Gastrocnemius medialis (tissue), 4 donors: Measurements from ENCODE around the gene FOXO6.

ENCODE experiments used
- POLR2A ChIP-seq, 2 donors: fragments of 450-650 bp; IDR thresholded peaks; one replicate each; pipeline ENCODE4 v1.6.1; 2017; ENCODE audit warnings: antibody characterized with exemption in 2 of 2, mild to moderate bottlenecking in 2 of 2, moderate library complexity in 2 of 2
- TF ChIP-seq, protein P1 (sequence below), 5 experiments: fragments of 450-650 bp in 3 of 5; fragments of 200-600 bp in 2 of 5; sonication (generic) in 2 of 5; IDR thresholded peaks in 4 of 5; conservative IDR thresholded peaks in 1 of 5; 1 replicate in 4 of 5; 2 replicates in 1 of 5; pipeline ENCODE4 v1.5.1; 2016 to 2019; ENCODE audit warnings: antibody characterized with exemption in 5 of 5, mild to moderate bottlenecking in 3 of 5, moderate library complexity in 3 of 5

DNA sequence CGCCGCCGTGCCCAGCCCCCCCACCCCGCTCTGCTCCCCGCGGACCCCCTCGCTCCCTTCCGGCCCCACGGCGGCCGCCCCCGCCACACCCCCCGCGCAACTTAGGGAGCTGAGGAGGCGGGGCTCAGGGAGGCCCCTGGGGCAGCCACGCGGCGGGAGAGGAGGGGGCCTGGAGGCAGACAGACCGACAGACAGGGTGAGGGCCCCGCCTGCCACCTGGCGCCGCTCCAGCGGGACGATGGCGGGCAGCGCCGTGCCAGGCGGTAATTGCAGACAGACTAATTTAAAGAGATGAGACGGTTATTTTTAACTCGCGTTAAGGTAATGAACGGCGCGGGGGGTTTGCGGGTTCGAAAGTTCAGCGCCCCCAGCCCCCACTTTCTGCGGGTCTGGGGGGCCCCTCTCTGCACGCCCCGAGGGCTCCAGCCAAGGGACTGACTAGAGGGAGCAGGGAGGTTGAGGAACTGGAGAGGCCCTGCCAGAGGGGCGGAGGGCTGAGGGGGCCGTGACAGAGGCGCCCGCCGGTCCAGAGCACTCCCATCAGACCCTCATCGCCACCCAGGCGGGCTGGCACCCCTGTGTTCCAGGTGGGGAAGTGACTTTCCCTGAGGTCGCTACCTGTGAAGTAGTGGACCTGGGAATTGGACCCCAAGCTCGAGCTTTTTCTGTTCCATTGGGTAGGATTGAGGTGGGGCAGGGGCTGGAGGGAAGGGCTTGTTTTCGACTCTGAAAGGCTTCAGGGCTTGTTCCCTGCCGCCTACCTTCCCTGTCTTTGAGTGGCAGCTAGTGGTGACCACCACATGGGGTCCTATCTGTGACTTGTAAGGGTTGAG is 5.4 kb downstream of the FOXO6 start:
- TF ChIP-seq, protein P1, sequence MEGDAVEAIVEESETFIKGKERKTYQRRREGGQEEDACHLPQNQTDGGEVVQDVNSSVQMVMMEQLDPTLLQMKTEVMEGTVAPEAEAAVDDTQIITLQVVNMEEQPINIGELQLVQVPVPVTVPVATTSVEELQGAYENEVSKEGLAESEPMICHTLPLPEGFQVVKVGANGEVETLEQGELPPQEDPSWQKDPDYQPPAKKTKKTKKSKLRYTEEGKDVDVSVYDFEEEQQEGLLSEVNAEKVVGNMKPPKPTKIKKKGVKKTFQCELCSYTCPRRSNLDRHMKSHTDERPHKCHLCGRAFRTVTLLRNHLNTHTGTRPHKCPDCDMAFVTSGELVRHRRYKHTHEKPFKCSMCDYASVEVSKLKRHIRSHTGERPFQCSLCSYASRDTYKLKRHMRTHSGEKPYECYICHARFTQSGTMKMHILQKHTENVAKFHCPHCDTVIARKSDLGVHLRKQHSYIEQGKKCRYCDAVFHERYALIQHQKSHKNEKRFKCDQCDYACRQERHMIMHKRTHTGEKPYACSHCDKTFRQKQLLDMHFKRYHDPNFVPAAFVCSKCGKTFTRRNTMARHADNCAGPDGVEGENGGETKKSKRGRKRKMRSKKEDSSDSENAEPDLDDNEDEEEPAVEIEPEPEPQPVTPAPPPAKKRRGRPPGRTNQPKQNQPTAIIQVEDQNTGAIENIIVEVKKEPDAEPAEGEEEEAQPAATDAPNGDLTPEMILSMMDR (IDR thresholded peaks at IDR 0.05 in 4 of 5, conservative IDR thresholded peaks at IDR 0.05 in 1 of 5), result no peak
- TF ChIP-seq POLR2A (IDR thresholded peaks at IDR 0.05), result no peak
